ENCODE data around the gene DCN.

DCN gene

GRCh38 chr12:91129662-91130362 lies 52.8 kb downstream of the DCN start:
- DNase-seq = no peak

- DNase-seq = no peak
These were observed 54.9 kb downstream of the DCN start for GRCh38 chr12:91127751-91128150.

GRCh38 chr12:91127306-91127705 lies 55.3 kb downstream of the DCN start:
- no peak for DNase-seq

- no peak for DNase-seq
These were observed 56.1 kb downstream of the DCN start for GRCh38 chr12:91126516-91126915.

GRCh38 chr12:91123236-91123916 lies 59.2 kb downstream of the DCN start:
- no peak for DNase-seq

- no peak for DNase-seq
These were observed 61.8 kb downstream of the DCN start for GRCh38 chr12:91120781-91121180.

GRCh38 chr12:91119089-91119488 lies 63.5 kb downstream of the DCN start:
- DNase-seq = no peak

- no peak for DNase-seq
These were observed 69.0 kb downstream of the DCN start for GRCh38 chr12:91113621-91114020.

GRCh38 chr12:91111366-91112325 lies 71.0 kb downstream of the DCN start, which contains the start of gene LUM:
TSS of gene LUM (minus strand) at chr12:91111494. CDS start at chr12:91108979, 2,515 bp downstream.
- no peak for DNase-seq

GRCh38 chr12:91110311-91110924 lies 72.2 kb downstream of the DCN start:
- no peak for DNase-seq

GRCh38 chr12:91109581-91110310 lies 72.9 kb downstream of the DCN start:
- no peak for DNase-seq

GRCh38 chr12:91109148-91109564 lies 73.5 kb downstream of the DCN start:
- peak; percentile 21 to 37 for DNase-seq

- no peak for DNase-seq
These were observed 74.3 kb downstream of the DCN start for GRCh38 chr12:91108196-91108755.

- DNase-seq = no peak
These were observed 76.3 kb downstream of the DCN start for GRCh38 chr12:91106283-91106682.

GRCh38 chr12:91105807-91106206 lies 76.8 kb downstream of the DCN start:
- DNase-seq = no peak

GRCh38 chr12:91104812-91105466 lies 77.7 kb downstream of the DCN start:
- no peak for DNase-seq

- DNase-seq = no peak
These were observed 79.0 kb downstream of the DCN start for GRCh38 chr12:91103624-91104023.

GRCh38 chr12:91103101-91103500 lies 79.5 kb downstream of the DCN start:
- DNase-seq = no peak

GRCh38 chr12:91100906-91101305 lies 81.7 kb downstream of the DCN start:
- DNase-seq = no peak

- DNase-seq = no peak
These were observed 82.8 kb downstream of the DCN start for GRCh38 chr12:91099836-91100235.

- no peak for DNase-seq
These were observed 83.3 kb downstream of the DCN start for GRCh38 chr12:91099341-91099740.

Data from AML-193 (cell line).